Fibroblast of peridontal ligament (primary cell): Measurements from ENCODE around the gene C1orf52.
A peak's percentile ranks its signal among the peaks of the same experiment; 100 is the strongest.

Experiments
- DNase-seq: peaks from one replicate; pipeline ENCODE4 v3.0.0-alpha.2; 2010; ENCODE audit errors: extremely low read depth

Gene C1orf52

DNA sequence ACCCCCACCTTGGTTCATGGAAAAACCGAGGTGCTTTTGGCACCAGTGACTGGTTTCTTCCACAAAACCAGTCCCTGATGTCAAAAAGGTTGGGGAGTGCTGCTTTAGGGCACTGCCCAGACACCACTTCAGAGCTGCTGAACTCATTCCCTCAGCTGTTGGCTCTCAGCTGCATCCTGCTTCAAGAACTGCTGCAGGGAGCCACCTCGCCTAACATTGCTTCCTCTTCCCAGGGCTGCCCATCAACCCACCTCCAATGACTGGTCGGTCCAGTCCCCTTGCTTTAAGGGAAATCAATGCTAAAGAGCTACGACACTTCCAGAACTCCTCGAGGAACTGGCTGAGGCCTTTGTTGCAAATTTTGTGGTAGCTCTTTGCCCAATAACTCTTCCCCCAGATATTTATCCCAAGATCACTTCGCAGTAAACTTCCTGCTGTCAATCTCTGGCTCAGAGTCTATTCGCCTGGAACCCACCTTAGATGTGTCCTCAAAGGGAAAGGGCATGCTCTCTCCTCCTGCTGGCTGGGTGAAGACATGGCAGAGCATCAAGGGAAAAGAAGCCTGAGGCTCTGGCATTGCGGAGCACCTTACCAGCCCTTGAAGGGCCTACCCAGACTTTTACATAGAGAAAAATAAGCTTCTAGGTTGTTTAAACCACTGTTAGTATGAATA is 29.0 kb downstream of the C1orf52 start:
- no peak for DNase-seq

DNA sequence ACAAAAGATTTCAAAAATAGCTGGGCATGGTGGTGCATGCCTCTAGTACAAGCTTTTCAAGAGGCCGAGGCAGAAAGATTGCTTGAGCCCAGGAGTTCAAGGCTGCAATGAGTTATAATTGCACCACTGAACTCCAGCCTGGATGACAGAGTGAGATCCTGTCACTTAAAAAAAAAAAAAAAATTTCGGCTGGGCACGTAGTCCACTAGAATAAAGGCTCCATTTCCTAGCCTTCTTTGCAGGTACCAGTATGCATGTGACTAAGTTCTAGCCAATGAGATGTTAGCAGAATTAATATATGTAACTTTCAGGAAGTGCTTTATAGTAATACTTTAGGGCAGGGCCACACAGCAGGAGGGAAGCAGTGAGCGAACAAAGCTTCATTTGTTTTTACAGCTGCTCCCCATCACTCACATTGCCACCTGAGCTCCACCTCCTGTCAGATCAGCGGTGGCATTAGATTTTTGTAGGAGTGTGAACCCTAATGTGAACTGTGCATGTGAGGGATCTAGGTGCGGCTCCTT is 29.8 kb downstream of the C1orf52 start:
- no peak for DNase-seq

DNA sequence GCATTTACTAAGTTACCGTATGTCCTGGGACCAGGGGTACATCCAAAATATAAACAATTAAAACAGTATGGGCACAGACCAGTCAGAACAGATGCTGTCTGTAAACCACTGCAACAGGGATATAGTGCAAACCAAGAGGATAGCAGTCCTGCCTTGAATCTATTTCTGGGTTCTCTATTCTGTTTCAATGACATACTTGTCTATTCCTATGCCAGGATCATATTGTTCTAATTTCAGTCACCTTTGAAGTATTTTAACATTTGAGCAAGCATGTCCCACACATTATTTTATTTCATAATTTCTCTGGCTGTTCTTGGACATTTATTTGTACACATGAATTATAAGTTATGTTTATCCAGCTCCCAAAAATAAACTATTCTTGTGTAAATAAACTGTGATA is 30.5 kb downstream of the C1orf52 start:
- no peak for DNase-seq

DNA sequence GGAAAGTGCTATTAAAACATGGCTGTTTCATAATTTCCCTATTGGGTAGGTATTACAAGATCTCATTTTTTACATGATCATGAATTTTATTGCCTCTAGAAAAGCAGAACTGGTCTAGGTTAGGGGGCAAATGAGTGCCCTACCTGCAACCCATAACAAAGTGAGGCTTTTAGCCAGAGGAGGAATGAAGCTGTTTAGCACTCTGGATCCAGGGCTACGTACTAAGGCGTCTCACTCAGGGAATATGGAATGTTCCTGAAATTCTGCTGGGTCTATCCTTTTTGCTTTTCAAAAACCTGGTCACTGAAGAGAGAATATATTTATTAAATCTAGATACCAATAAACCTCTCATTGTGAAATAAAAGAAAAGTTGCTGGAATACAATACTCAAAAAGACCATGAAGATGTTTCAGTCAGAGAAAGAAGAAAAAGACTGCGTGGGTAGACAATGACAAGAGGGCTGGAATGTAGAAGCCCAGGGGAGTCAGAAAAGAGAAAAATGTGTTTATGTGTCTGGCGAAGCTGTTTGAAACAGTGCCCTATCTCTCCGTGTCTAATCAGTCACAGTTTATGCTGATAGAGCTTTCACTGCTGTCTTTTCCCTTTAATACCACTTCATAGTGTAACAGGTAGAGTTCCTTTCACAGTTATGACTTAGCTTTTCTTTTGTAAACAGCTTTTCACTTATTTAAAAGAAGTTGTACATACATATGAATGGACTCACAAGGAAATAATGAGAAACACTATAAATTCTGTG is 33.7 kb downstream of the C1orf52 start:
- DNase-seq: no peak

DNA sequence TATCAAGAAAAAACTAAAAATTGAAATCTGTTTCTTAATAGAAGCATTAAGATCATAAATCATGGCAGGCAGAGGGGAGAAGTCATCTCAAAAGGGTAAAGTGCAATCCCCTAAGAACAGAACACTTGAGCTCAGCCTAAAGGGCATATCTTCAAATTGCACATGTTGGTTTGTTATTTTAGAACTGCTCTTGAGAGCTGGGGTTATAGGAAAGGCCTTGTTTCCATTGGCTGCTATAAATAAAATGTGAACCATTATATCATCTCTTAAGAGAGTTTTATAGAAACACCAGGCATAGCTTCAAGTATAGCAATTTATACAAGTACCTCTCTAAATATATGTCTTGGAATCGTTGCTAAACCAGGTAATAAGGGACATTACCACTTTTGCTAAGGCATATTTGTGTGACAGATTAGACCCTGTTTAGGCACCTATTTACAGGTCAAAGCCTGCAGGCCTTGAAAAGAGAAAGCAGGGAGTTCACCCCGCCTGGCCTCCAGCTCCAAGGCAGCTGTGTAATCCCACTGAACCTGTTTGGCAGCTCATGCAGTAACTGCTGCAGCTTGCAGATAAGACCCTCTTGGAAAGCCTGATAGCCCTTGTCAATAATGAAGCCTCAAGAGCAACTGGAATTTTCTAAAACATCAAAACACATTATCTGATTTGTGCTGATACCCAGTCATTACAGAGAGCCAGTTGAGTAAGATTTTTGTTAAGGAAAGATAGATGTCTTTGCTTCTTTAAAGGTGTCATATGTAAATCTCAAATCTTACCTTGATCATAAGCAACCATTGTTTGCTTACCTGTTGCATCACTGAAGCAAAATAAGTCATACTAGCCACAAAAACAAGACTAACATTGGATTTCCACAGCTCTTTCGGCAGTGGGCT is 34.5 kb downstream of the C1orf52 start:
- DNase-seq: peak; percentile 43

DNA sequence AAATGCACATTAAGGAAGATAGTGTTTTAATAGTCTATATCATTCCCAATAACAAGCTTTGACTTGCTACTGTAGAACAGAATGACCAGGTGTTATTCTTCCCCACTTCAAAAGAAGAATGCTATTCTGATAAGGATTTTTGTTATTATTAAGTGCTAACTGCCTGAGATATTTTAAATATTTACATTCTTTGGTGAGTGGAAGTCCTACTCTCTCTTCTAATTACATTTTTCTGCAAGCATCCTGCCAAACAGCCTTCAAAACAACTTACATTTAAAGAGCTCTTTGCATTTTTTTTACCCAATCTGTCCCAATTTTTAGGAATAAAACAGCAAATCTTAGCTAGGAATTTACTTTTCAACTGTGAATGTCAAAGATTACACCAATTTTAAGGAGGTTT is 35.2 kb downstream of the C1orf52 start:
- no peak for DNase-seq

DNA sequence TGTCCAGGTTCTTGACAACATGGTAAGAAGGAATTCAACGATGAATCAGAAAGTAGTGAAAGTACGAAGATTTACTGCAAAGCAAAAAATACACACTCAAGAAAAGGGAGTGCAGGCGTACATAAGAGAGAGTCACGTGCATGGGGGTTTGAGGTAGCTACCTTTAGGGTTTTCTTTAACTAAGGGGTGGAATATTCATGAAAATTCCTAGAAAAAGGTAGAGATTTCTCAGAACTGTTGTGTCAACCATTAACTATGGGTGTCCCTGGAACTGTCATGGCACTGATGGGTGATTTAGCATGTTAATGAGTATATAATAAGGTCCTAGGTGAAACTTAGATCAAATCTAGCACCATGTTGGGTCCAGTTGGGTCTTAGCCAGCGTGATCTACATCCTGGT is 36.1 kb downstream of the C1orf52 start:
- no peak for DNase-seq

DNA sequence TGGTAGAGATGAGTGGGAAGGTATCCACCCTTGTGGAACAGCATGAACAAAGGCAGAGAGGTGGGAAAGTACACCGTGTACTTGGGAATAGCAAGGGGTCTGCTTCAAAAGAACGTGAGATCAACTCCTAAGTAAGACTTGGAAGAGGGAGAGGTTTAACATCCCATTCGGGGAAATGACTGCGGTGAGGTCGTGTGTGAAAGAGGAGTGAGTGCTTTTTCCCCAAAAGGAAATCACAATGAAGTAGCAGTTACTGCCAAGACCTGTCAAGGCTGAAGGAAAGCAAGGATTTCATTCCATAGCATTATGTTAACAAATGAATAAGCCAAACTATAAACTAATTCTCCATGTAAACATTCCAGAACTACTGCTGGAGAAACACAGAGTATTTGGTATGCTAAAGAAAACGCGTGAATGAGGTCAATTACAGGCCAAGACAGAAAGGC is 38.7 kb downstream of the C1orf52 start:
- DNase-seq: peak; percentile 94

DNA sequence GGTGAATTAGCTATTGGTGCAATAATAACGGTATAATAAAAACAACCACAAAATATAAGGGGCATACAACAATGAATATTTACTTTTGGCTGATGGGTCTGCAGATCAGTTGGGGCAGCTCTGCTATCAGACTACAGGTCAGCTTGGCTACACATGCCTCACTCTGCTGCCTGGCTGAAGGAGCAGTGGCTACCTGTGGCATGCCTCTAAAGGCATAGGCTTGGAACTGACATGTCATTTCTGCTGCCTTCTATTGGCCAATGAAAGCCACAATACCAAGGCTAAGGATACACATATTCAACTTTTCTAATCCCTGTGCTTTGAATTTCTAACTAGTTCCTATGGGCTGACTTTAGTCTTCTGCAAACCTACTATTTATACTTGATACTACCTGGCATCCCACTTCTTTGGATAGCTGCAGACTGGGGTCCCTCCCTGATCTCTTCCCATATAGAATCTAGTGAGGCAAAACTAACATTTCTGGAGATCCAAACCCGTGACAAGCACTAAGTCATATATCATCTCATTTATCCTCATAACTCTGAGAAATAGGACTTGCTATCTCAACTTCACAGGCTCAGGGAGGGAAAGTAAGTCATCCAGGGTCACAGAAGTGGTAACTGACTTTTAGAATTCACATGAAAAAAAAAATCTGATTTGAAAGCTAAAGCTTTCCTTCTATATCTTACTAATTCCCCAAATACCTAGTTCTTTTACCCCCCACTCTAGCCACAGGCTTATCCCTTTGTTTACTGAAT is 39.4 kb downstream of the C1orf52 start:
- no peak for DNase-seq

DNA sequence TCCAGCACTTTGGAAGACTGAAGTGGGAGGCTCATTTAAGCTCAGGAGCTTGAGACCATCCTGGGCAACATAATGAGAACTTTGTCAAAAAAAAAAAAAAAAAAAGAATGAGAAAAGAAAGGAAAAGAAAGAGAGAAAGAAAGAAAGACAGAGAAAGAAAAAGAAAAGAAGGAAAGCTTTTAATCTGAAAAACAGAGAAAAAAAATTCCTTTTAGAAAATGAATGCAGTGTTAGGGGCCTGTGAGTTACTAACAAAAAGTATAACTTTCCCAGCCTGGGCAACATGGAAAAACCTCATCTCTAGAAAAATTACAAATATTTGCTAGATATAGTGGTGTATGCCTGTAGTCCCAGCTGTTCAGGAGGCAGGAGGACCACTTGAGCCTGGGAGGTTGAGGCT is 42.8 kb downstream of the C1orf52 start:
- no peak for DNase-seq

DNA sequence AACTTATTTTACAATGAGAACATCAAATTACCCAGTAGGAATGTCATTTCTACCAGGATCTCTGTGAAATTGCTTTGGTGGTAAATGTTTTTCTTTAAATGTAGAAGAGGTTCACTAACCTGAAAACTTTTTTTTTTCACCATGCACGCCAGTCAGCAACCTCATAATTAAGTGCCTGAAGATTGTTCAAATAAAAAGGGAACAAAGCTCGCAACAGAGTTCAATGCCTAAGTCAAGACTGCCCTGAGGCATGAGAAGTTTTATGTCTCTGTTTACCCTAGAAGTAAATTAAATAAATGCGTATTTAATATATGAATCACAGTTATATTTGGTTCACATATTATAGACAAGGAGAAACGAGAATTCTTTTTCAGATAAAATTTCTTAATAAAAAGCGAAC is 44.8 kb downstream of the C1orf52 start:
- no peak for DNase-seq

DNA sequence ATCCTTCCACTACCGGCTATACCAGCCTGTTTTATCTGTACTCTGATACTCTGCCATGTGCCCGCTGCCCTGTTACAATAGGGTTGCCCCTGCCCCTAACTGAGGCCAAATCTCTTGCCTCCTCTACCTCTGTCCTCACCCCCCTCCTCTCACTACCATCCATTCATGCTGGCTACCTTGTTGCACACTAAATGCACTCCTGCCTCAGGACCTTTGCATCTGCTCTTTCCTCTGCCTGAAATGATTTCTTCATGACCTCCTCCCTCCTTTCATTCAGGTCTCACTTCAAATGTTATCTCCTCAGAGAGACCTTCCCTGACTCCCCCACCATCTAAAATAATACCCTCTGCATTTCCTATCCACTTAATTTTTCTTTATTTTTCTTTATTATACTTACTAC is 51.0 kb downstream of the C1orf52 start:
- no peak for DNase-seq

DNA sequence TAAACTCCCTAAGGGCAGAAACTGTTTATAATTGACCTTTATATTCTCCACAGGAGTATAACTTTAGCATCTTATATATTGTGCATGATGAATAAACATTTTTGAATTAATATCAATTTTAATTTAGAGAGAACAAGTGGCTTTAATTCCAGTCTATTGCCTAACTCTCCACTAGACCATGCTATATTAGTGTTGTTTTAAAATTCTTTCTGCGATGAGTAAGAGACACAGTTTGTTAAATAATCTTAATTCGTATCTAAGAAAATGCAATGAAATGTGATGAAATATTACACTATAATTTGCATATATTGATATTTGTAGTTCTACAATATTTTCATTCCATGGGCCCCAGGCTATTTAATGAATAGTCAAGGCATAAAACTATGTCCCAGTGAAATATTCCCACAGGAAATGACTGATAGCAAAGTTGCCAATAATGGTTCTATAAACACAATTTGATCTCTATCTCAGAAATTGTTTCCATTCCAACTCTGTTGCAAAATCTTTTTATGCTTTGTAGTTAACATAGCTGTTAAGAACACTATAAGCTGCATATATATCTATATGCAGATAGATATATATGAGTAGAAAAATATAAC is 55.8 kb downstream of the C1orf52 start:
- peak; percentile 64 for DNase-seq

DNA sequence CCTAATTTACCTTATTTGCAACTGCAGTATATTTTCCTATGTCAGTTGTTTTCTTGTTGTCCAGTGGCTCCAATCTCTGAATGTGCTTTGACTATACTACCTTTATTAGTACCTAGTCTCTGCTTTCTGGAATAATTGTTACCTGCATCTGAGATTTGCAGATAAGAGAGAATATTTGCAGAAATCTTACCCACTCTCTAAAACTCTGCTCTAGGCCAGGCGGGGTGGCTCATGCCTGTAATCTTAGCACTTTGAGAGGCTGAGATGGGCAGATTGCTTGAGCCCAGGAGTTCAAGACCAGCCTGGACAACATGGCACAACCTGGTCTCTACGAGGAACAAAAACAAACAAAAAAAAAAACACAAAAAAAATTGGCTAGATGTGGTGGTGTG is 56.6 kb downstream of the C1orf52 start:
- no peak for DNase-seq

DNA sequence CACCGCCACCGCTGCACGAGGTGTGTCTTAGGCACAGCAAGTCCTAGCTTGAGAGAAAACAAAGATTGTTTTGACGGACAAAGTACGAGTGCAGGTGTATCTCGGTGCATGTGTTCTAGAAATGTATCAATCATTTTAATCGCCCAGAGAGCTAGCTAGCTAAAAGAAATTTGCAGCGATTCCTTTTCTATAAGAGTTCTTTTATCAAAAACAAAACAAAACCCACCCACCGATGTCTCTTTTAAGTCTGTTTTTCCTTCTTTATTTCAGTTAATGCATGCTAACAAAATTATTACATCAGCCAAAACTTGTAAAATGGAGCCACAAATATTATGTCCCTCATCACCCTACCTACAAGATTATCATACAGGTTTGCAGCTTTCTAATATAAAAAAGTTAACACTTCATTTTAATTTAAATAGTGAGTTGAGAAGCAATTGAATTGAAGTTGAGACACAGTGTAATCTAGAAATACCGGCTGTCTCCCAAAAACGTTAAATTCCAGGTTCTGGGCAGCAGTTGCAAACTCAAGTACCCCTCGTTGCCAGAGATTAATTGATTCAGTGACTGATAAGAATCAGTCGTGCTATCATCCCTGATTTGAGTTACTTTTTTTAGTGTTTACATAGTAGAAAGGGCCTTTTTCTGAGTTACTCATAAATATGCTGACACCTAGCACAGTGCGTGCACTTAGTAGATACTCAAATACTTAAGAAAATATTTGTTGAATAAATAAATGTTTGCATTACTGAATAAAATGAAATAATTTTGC is 57.2 kb downstream of the C1orf52 start:
- no peak for DNase-seq

DNA sequence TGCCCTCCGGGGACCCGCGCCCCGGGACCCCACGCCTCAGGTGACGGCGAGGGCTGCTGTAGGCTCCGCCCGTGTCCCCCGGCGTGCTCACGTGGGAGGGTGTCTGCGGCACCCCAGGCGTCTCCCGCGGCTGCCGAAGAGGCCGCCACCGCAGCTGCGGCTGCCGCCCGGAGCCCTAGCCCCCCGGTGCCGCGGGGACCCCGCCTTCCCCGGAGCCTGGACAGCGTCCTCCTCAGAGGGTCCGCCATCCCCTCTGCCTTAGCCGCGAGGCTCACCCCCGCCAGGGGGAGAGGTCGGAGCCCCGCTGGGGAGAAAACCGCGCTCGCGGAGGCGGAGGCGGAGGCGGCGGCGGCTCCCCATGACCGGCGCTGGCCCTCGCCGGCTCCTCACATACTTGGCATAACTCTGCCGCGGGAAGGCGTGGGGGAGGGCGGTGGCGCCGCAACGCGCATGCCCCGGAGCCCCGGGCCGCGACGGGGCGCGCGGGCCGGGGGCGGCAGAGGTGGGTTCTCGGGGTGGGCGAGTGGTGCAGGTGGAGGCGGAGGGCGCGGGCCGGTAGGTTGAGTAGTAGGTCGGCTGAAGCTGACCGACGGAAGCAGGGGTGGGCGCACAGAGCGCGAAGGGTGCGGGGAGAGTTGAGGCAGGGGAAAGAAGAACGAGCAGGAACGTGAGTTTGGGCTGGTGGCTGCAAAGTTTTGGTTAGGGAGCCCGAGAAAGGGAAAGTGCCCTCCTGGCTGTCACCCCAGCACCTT is 57.9 kb downstream of the C1orf52 start:
- peak; percentile 48 for DNase-seq

DNA sequence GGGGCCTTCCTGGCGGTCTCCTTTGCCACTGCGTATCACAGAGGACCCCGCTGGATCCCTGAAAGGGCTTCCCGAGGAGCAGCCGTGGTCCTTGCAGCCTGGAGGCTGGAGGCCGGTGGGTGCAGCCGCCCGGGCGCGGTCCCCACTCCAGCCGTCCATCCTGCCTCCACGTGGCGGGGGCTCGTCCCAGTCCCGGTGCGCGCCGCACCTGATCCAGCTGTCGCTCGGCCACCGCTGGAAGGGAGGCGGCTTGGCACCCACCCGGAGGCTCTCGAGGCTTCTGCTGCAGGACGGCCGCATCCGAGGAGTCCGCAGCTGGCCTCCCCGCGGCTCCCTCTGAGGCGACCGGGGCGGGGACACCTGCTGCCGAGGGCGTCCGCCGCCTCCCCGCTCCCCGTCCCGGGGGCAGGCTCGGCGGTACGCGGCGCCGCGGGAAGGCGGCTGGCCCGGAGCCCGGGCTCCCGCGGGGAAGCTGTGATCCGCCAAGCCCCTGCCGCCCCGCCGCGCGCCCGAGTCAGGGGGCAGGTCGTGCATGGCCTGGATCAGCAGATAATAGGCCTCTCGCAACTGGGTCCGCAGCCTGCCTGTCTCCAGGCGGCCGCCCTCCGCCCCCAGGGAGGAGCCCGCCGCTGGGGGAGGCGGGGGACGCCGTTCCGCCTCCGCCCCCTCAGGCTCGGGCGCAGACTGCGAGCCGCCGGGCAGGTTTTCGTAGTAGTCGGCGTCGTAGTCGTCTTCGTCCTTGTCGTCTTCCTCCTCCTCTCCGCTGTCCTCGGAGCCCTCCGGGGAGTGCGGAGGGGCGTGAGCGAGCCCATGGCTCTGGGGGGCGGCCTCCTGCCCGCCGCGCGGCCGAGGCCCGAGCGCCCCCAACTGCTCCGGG is 58.8 kb downstream of the C1orf52 start, which contains the start of gene SYDE2:
TSS of gene SYDE2 (minus strand) at position 554 of the 877 bp plus-strand sequence. CDS start at position 534, 20 bp downstream.
- DNase-seq: peak; percentile 61
